ENCODE results near the gene NOPCHAP1.
"Not testable (repeated sequence)": the region's sequence is repeated elsewhere in the genome, so short reads cannot be mapped to it uniquely, and the experiment has no call there.

The NOPCHAP1 gene, protein sequence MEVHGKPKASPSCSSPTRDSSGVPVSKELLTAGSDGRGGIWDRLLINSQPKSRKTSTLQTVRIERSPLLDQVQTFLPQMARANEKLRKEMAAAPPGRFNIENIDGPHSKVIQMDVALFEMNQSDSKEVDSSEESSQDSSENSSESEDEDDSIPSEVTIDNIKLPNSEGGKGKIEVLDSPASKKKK

GRCh38 chr12:104986022-104986941 is at the start of gene NOPCHAP1:
TSS of gene NOPCHAP1 (plus strand) at chr12:104986316. CDS start at chr12:104986353, 37 bp downstream.
- peak; percentile 95 for DNase-seq

GRCh38 chr12:104938371-104938770 is 47.7 kb upstream of the NOPCHAP1 start:
- no peak for DNase-seq

DNA sequence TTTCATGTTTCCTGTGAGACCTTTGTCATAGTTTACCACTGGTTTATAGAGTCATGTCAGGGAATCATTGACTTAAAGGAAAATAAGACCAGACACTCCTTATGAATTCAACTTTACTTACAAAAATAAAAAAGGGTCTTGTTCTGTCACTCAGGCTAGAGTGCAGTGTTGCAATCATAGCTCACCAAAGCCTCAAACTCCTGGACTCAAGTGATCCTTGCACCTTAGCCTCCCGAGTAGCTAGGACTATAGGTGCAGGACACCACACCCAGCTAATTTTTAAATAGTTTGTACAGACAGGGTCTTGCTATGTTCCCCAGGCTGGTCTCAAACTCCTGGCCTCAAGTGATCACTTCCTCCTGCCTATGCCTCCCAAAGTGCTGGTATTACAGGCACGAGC is 47.0 kb upstream of the NOPCHAP1 start:
- no peak for DNase-seq

GRCh38 chr12:104941454-104941853 is 44.7 kb upstream of the NOPCHAP1 start:
- no peak for DNase-seq

GRCh38 chr12:104942075-104942474 is 44.0 kb upstream of the NOPCHAP1 start:
- no peak for DNase-seq

DNA sequence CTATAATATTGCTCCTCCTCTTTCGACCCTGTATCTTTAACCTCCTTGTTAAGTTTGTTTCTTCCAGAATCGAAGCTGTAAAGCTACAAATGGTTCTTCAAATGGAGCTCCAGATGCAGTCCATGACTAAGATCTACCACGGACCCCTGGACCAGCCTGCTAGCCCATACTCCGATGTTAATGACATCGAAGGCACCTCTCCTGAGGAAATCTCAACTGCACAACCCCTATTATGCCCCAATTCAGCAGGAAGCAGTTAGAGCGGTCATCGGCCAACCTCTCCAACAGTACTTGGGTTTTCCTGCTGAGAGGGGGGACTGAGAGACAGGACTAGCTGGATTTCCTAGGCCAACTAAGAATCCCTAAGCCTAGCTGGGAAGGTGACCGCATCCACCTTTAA is 42.7 kb upstream of the NOPCHAP1 start:
- DNase-seq: not testable (repeated sequence)

DNA sequence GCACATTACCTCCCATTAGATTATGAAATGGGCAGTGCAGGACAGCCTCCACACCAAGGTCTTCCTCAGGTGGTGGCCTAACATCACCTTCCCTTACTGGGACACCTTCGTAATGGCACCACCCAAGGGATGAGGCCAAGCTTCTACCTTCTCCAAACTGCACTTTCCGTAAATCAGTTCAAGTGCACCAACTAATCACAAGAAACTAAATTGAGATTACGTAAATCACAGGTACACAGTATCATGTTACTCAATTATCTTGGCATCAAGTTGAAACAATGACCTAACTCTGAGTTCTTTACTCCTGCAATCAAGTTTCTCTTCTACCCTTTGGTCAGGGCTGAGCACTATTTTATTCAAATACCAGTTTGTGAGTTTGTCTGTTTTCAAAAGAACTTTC is 41.9 kb upstream of the NOPCHAP1 start:
- no peak for DNase-seq

GRCh38 chr12:104948716-104949115 is 37.4 kb upstream of the NOPCHAP1 start:
- not testable (repeated sequence) for DNase-seq

GRCh38 chr12:104951759-104952509 is 34.2 kb upstream of the NOPCHAP1 start:
- no peak for DNase-seq

- DNase-seq: no peak
Measured at GRCh38 chr12:104952816-104953215, 33.3 kb upstream of the NOPCHAP1 start.

DNA sequence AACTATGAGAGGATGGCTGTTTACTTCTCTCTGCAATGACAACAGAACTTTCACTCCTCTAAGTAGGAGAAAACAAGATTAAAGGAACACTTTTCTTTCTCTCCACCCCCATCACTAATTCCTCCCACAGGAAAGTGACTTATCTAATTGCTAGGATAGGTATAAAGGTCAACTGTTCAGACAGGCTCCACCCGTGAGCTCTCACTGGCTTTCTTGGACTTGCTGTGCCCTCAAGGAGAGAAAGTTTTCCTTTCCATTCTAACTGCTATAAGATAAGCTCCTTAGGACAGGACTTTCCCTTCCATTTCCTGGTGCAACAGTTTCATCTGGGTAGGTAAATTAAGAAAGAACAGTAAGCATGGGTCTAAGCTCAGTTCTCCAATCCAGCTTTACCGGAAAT is 32.8 kb upstream of the NOPCHAP1 start:
- DNase-seq: no peak

DNA sequence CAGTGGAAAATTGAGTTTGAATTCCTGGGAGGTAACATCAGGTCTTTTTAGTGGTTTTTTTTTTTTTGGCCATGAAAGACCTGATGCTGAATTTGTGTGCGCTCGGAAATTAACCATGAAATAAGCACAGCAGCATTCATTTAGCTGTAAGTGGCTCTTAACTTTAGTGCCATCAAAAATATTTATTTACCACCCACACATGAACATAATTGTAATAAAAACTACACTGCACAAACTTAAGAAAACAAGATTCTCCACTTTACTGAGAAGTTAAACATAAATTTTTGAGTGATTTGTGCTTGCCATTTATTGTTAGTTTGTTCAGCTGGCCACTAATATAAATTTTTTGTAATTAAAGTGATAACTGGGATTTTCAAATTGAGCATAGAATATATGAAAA is 30.4 kb upstream of the NOPCHAP1 start:
- DNase-seq: no peak

GRCh38 chr12:104956870-104957718 is 29.0 kb upstream of the NOPCHAP1 start:
- DNase-seq: no peak

- DNase-seq: no peak
Measured at GRCh38 chr12:104957719-104958000, 28.5 kb upstream of the NOPCHAP1 start.

DNA sequence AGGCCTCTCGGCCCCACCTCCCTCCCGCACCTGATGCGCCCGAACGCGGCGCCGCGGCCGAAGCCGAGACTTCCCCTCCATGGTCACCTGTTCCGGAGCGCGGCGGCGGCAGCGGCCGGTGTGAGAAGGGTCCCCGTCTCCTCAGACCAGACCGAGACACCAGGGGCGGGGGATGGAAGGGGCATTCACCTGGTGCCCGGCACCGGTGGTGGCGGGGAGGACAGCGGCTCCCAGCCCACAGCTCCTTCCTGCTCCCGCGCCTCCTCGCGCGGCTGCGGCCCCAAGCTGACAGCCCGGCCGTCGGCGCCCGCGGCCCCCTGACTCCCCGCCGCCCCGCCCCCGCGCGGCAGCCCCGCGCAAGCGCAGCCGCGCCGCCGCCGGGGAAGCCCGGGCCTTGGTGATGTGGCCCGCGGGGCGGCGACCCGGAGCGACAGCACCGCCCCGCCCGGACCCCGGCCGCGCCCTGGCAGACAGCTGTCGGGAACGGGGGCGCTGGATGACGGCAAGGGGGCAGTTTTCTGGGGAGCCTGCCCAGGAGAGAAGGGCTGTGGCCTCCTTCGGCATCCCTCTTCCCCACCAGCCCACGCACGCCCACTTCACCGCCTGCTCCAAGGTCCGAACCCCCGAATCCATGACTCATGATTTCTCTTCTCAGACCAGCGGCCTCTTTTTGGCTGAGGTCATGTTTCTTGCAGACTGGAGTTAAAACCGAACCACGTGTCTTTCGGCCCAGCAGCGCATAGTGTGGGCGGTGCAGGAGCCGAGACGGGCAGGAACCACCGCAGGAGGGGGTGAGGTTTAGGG is 27.9 kb upstream of the NOPCHAP1 start, which contains the start of gene SLC41A2:
Gene SLC41A2 (minus strand): TSS at position 290 of the 804 bp plus-strand sequence. CDS start 29,763 bp downstream, outside the sequence.
- peak; percentile 70 for DNase-seq

- DNase-seq: no peak
Measured at GRCh38 chr12:104958805-104959334, 27.2 kb upstream of the NOPCHAP1 start.

DNA sequence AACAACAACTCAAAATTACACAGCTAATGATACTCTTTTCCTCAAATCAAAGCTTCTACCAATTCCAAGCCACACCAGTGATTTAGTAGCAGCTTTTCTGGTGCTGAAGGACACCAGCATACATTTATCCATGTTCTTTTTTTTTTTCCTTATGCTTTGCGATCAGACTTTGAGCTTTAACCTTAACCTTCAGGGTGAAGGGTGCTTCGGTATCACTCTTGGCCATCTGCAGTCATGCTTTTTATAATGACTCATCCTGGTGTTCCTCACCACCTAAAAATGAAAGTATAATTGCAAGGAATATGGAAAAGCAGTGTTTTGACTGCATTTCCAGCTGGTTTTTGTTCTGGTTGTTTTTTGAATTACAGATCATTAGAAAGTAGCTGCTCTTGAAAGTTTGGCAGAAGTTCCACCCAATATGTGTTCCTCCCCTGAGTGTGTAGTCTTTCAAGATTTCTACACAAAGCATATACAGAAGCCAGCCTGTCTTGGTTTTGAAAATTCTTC is 26.7 kb upstream of the NOPCHAP1 start:
- no peak for DNase-seq

DNA sequence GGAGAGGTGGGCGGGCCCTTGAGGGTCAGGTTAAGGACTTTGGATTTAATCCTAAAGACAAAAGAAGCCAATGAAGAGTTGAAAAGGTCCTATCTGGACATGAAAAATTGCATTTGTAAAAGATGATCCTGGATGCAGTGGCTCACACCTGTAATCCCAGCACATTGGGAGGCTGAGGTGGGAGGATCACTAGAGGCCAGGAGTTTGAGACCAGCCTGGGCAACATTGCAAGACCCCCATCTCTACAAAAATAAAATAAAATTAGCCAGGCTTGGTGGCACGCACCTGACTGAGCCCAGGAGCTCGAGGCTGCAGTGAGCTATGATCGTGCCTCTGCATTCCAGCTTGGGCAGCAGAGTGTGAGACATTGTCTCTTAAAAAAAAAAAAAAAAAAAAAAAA is 25.7 kb upstream of the NOPCHAP1 start:
- DNase-seq: no peak

GRCh38 chr12:104963757-104964156 is 22.4 kb upstream of the NOPCHAP1 start:
- DNase-seq: no peak

DNA sequence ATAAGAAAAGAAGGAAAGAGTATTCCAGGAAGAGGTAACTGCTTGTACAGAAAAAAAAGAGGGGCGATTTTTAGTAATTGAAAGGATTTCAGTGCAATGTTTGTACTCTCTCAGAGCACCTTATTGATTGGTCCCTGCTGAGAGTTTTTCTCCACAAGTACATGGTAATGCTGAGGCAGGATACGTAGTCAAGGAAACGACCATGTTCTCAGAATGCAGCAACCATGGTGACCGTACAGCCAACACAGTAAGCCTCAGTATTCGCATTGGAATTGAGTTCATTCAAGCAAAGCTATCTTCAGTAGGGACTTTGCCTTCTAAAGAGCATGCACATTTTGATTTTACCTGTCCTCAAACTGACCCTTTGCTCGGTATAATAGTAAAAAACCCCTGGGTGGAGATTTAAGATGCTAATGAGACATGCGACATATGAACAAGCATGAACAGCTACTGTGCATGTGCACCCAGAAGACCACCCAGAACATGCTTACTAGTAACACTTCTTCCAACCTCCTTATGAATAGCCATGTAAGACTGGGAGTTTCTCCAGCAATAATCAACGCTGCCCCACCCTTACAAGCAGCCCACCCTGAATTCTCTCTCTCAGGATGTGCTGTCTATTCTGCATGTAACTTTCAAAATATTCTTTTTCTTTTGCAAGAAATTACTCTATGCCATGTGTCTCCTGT is 21.8 kb upstream of the NOPCHAP1 start:
- peak; percentile 61 for DNase-seq

DNA sequence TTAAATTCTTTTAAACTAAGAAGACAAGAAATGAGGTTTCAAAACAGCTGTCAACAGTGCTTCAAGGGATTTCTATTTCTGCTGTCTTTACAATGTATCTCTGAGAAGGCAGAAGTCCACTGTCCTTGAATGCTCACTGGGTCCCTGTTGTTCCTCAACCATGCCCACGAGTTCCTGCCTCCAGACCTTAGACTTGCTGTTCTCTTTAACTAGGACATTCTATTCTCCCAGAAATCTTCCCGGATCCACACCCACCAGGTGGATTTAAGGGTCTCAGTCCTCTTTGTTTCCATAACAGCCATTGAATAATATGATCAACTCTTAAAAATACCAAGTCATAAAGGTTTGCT is 21.3 kb upstream of the NOPCHAP1 start:
- DNase-seq: no peak
